HEK293 (cell line): Measurements from ENCODE around the gene STRN.

Experiments used
- CTCF ChIA-PET: fragments of 350-600 bp; formaldehyde crosslinking; extraction: SDS; loops from one replicate; lab custom pipeline; 2021; ENCODE audit warnings: antibody characterized with exemption; lab: Yijun Ruan, JAX
- POLR2A ChIA-PET: fragments of 300-600 bp; formaldehyde crosslinking; extraction: SDS; loops from one replicate; lab custom pipeline; 2020; ENCODE audit warnings: antibody characterized with exemption, inconsistent platforms; lab: Yijun Ruan, JAX
- H3K27ac ChIP-seq: fragments of 200-500 bp; sonication (Bioruptor generic); 2 replicates; pipeline ENCODE4 v1.5.1; 2014; ENCODE audit warnings: low read depth, low read length, control low read depth, inconsistent platforms; ENCODE audit errors: extremely low read depth
- H3K36me3 ChIP-seq, 2 experiments: fragments of 200-500 bp in 1 of 2; sonication (Bioruptor generic) in 1 of 2; 1 replicate in 1 of 2; 2 replicates in 1 of 2; pipeline ENCODE4 v1.5.1; 2014 to 2017; ENCODE audit warnings: inconsistent platforms in 2 of 2, low read length in 2 of 2; ENCODE audit not compliant: control insufficient read depth in 2 of 2, insufficient read depth in 1 of 2
- H3K4me1 ChIP-seq: fragments of 200-500 bp; sonication (Bioruptor generic); 2 replicates; pipeline ENCODE4 v1.5.1; 2014; ENCODE audit warnings: mild to moderate bottlenecking, low read length, inconsistent platforms; ENCODE audit not compliant: control insufficient read depth, insufficient read depth
- H3K4me3 ChIP-seq: 2 replicates; pipeline ENCODE4 v1.5.1; 2011; ENCODE audit warnings: low read depth, mild to moderate bottlenecking, control low read depth, low read length, moderate library complexity
- H3K9me3 ChIP-seq: fragments of 200-500 bp; sonication (Bioruptor generic); 2 replicates; pipeline ENCODE4 v1.5.1; 2014; ENCODE audit warnings: low read depth, low read length, inconsistent platforms; ENCODE audit not compliant: control insufficient read depth, insufficient read depth
- IKZF3 ChIP-seq: fragments of 450-650 bp; IDR thresholded peaks from 2 replicates; pipeline ENCODE4 v1.5.0; 2018; ENCODE audit warnings: missing biosample characterization, mild to moderate bottlenecking, missing genetic modification characterization, moderate library complexity
- MEIS1 ChIP-seq: sonication (generic); formaldehyde crosslinking; IDR thresholded peaks from 2 replicates; pipeline ENCODE4 v1.8.1; 2022; ENCODE audit warnings: missing genetic modification reagents, mild to moderate bottlenecking, borderline replicate concordance
- PRDM10 ChIP-seq: fragments of 450-650 bp; formaldehyde crosslinking; IDR thresholded peaks from 2 replicates; pipeline ENCODE4 v1.5.1; 2016; ENCODE audit warnings: missing biosample characterization, missing genetic modification characterization
- RBAK ChIP-seq: fragments of 450-650 bp; formaldehyde crosslinking; IDR thresholded peaks from 2 replicates; pipeline ENCODE4 v1.5.1; 2016; ENCODE audit warnings: missing biosample characterization, missing genetic modification characterization
- SCRT1 ChIP-seq: fragments of 450-650 bp; formaldehyde crosslinking; IDR thresholded peaks from 2 replicates; pipeline ENCODE4 v1.5.1; 2016; ENCODE audit warnings: missing biosample characterization, missing genetic modification characterization, borderline replicate concordance
- SCRT2 ChIP-seq: fragments of 450-650 bp; formaldehyde crosslinking; IDR thresholded peaks from 2 replicates; pipeline ENCODE4 v1.5.1; 2016; ENCODE audit warnings: missing biosample characterization, missing genetic modification characterization
- SP7 ChIP-seq: fragments of 450-650 bp; formaldehyde crosslinking; IDR thresholded peaks from 2 replicates; pipeline ENCODE4 v1.5.1; 2016; ENCODE audit warnings: missing biosample characterization, missing genetic modification characterization
- ZBTB17 ChIP-seq: fragments of 450-650 bp; formaldehyde crosslinking; IDR thresholded peaks from 2 replicates; pipeline ENCODE4 v1.5.1; 2016; ENCODE audit warnings: missing biosample characterization, missing genetic modification characterization
- ZIC2 ChIP-seq: fragments of 450-650 bp; formaldehyde crosslinking; IDR thresholded peaks from 2 replicates; pipeline ENCODE4 v1.5.1; 2016; ENCODE audit warnings: missing biosample characterization, missing genetic modification characterization
- ZNF132 ChIP-seq: fragments of 450-650 bp; formaldehyde crosslinking; IDR thresholded peaks from 2 replicates; pipeline ENCODE4 v1.5.1; 2017; ENCODE audit warnings: missing biosample characterization, missing genetic modification characterization, borderline replicate concordance
- ZNF202 ChIP-seq: fragments of 450-650 bp; formaldehyde crosslinking; IDR thresholded peaks from 2 replicates; pipeline ENCODE4 v1.5.1; 2016; ENCODE audit warnings: missing biosample characterization, missing genetic modification characterization, borderline replicate concordance
- ZNF274 ChIP-seq, 2 experiments: fragments of 200-500 bp in 1 of 2; fragments of 450-650 bp in 1 of 2; sonication (Bioruptor generic) in 1 of 2; formaldehyde crosslinking in 1 of 2; IDR thresholded peaks; 2 replicates each; pipeline versions ENCODE4 v1.5.1 to v1.6.1; 2014 to 2016; ENCODE audit warnings: borderline replicate concordance in 1 of 2, inconsistent platforms in 1 of 2, low read length in 1 of 2, missing biosample characterization in 1 of 2, missing genetic modification characterization in 1 of 2
- ZNF292 ChIP-seq: fragments of 450-650 bp; formaldehyde crosslinking; IDR thresholded peaks from 2 replicates; pipeline ENCODE4 v1.5.1; 2016; ENCODE audit warnings: low read depth, missing biosample characterization, missing genetic modification characterization, borderline replicate concordance
- ZNF324 ChIP-seq: fragments of 450-650 bp; formaldehyde crosslinking; IDR thresholded peaks from 2 replicates; pipeline ENCODE4 v1.5.1; 2016; ENCODE audit warnings: missing biosample characterization, missing genetic modification characterization
- ZNF529 ChIP-seq: fragments of 450-650 bp; formaldehyde crosslinking; IDR thresholded peaks from 2 replicates; pipeline ENCODE4 v1.5.1; 2017; ENCODE audit warnings: missing genetic modification characterization, missing biosample characterization; ENCODE audit not compliant: insufficient replicate concordance
- ZNF596 ChIP-seq: fragments of 450-650 bp; IDR thresholded peaks from 2 replicates; pipeline ENCODE4 v1.5.0; 2018; ENCODE audit warnings: missing biosample characterization, mild to moderate bottlenecking, missing genetic modification characterization, moderate library complexity
- ZNF660 ChIP-seq: fragments of 450-650 bp; IDR thresholded peaks from 2 replicates; pipeline ENCODE4 v1.5.1; 2018; ENCODE audit warnings: missing biosample characterization, mild to moderate bottlenecking, missing genetic modification characterization
- ZNF664 ChIP-seq: fragments of 450-650 bp; formaldehyde crosslinking; IDR thresholded peaks from 2 replicates; pipeline ENCODE4 v1.5.1; 2016; ENCODE audit warnings: missing biosample characterization, missing genetic modification characterization
- ZNF704 ChIP-seq: fragments of 450-650 bp; formaldehyde crosslinking; IDR thresholded peaks from 2 replicates; pipeline ENCODE4 v1.5.1; 2016; ENCODE audit warnings: missing biosample characterization, missing genetic modification characterization
- ZNF707 ChIP-seq: fragments of 450-650 bp; formaldehyde crosslinking; IDR thresholded peaks from 2 replicates; pipeline ENCODE4 v1.5.1; 2016; ENCODE audit warnings: missing biosample characterization, missing genetic modification characterization
- ZNF843 ChIP-seq: fragments of 450-650 bp; formaldehyde crosslinking; IDR thresholded peaks from 2 replicates; pipeline ENCODE4 v1.5.1; 2016; ENCODE audit warnings: missing biosample characterization, missing genetic modification characterization

Gene STRN

GRCh38 chr2:36951574-36951973 lies 14.8 kb downstream of the STRN start:
- POLR2A ChIA-PET = interaction anchor here (0.7 kb wide), 1 partner anchor 115 kb away, joined by 11 read pairs; no protein-coding TSS in a partner anchor
- no peaks in the 10 kb centered on the region for H3K36me3 ChIP-seq
- TF ChIP-seq ZNF202 (no peak), ZIC2 (tag by site-specific recombination) (peak; percentile 51; the same call in 1 of the 2 replicates), SCRT2 (tag by site-specific recombination) (peak; percentile 73), ZNF704 (tag by site-specific recombination) (no peak), ZNF274 (IDR thresholded peaks at IDR 0.05; ENCODE audit: low read length) (no peak), ZNF274 (tag by site-specific recombination; IDR thresholded peaks at IDR 0.05; ENCODE audit: borderline replicate concordance) (no peak), ZNF664 (tag by site-specific recombination) (peak; percentile 83), ZNF843 (tag by site-specific recombination) (no peak), ZNF529 (tag by site-specific recombination) (no peak), ZBTB17 (0 out of 2 replicates have a peak, but pooled peaks have one; percentile 14), ZNF132 (tag by site-specific recombination) (no peak)
- H3K4me1 ChIP-seq = peaks cover 8% of the 10 kb centered on the region
- H3K4me3 ChIP-seq = no peak overlapping the region
- CTCF ChIA-PET = interaction anchor here (0.7 to 1.6 kb wide), 2 partner anchors 15 to 33 kb away, joined by 3 to 6 read pairs; partner anchors contain the start of gene STRN
- no peak overlapping the region for H3K27ac ChIP-seq
- no peaks in the 10 kb centered on the region for H3K9me3 ChIP-seq

- H3K9me3 ChIP-seq = no peaks in the 10 kb centered on the region
- ChIA-PET CTCF (interaction anchor here (0.7 to 1.2 kb wide), 2 partner anchors 8 to 32 kb away, joined by 3 read pairs; no protein-coding TSS in a partner anchor), POLR2A (no interaction called here)
- TF ChIP-seq ZNF596 (tag by site-specific recombination) = no peak
- TF ChIP-seq SP7 (tag by site-specific recombination) = peak; percentile 74; the same call in 1 of the 2 replicates
- TF ChIP-seq ZNF660 (tag by site-specific recombination) = no peak
- no peak for TF ChIP-seq IKZF3 (tag by site-specific recombination)
- TF ChIP-seq MEIS1 (CRISPR knock-in tag) = no peak
- no peak for TF ChIP-seq SCRT1 (tag by site-specific recombination)
- TF ChIP-seq ZNF292 (tag by site-specific recombination) = no peak
- no peak for TF ChIP-seq ZNF324 (tag by site-specific recombination)
- no peak for TF ChIP-seq ZNF707 (tag by site-specific recombination)
- TF ChIP-seq PRDM10 = peak; percentile 73
- TF ChIP-seq RBAK (tag by site-specific recombination) = no peak
- no peak overlapping the region for H3K27ac ChIP-seq
- no peak overlapping the region for H3K4me3 ChIP-seq
- H3K36me3 ChIP-seq = no peaks in the 10 kb centered on the region
- H3K4me1 ChIP-seq = peaks cover 10% of the 10 kb centered on the region
Measured at GRCh38 chr2:36951027-36951518, 15.3 kb downstream of the STRN start.
